Neuronal stem cell (in vitro differentiated cells): ENCODE measurements around the gene BCL7B.

Experiments used
- DNase-seq: peaks from one replicate; pipeline ENCODE4 v3.0.0-alpha.2; 2013; ENCODE audit warnings: low spot score
- H2AFZ ChIP-seq: one replicate; pipeline ENCODE4 v1.6.1; 2013; ENCODE audit warnings: mild to moderate bottlenecking, low read length, inconsistent platforms
- H2AK5ac ChIP-seq: 2 replicates; pipeline ENCODE4 v1.6.1; 2013; ENCODE audit warnings: low read depth, mild to moderate bottlenecking, inconsistent platforms, low read length, moderate library complexity, mixed read lengths
- H2BK120ac ChIP-seq: 2 replicates; pipeline ENCODE4 v1.6.1; 2013; ENCODE audit warnings: low read depth, mild to moderate bottlenecking, inconsistent platforms, low read length, moderate library complexity, mixed read lengths
- H2BK12ac ChIP-seq: one replicate; pipeline ENCODE4 v1.6.1; 2013; ENCODE audit warnings: low read length, inconsistent platforms
- H2BK15ac ChIP-seq: 2 replicates; pipeline ENCODE4 v1.6.1; 2013; ENCODE audit warnings: mild to moderate bottlenecking, low read length, inconsistent platforms, mixed read lengths
- H2BK5ac ChIP-seq: one replicate; pipeline ENCODE4 v1.6.1; 2013; ENCODE audit warnings: inconsistent platforms, mild to moderate bottlenecking, low read length, moderate library complexity
- H3K14ac ChIP-seq: one replicate; pipeline ENCODE4 v1.6.1; 2013; ENCODE audit warnings: low read length, inconsistent platforms
- H3K18ac ChIP-seq: 2 replicates; pipeline ENCODE4 v1.6.1; 2013; ENCODE audit warnings: low read length, inconsistent platforms
- H3K23ac ChIP-seq: 2 replicates; pipeline ENCODE4 v1.6.1; 2013; ENCODE audit warnings: low read depth, mild to moderate bottlenecking, mixed read lengths, low read length, inconsistent platforms; ENCODE audit not compliant: poor library complexity
- H3K27ac ChIP-seq: replicated peaks from 3 replicates; pipeline ENCODE4 v1.5.1; 2013; ENCODE audit warnings: low read length, inconsistent platforms
- H3K27me3 ChIP-seq, 3 experiments: 2 replicates each; pipeline ENCODE4 v1.6.1; 2013; ENCODE audit warnings: low read length in 3 of 3, mild to moderate bottlenecking in 2 of 3, inconsistent platforms in 1 of 3, low read depth in 1 of 3, mixed read lengths in 1 of 3, moderate library complexity in 1 of 3; ENCODE audit not compliant: control insufficient read depth in 3 of 3, insufficient read depth in 3 of 3
- H3K36me3 ChIP-seq, 2 donors: replicated peaks in 1 of 2; 2 replicates each; pipeline ENCODE4 v1.6.1; 2013; ENCODE audit warnings: low read length in 2 of 2; ENCODE audit not compliant: control insufficient read depth in 2 of 2, insufficient read depth in 2 of 2
- H3K4ac ChIP-seq: 2 replicates; pipeline ENCODE4 v1.6.1; 2013; ENCODE audit warnings: inconsistent platforms, mild to moderate bottlenecking, low read length, moderate library complexity
- H3K4me1 ChIP-seq, 2 donors: 1 replicate in 1 of 2; 2 replicates in 1 of 2; pipeline ENCODE4 v1.6.1; 2013; ENCODE audit warnings: low read length in 2 of 2, low read depth in 1 of 2; ENCODE audit not compliant: control insufficient read depth in 2 of 2, insufficient read depth in 1 of 2
- H3K4me2 ChIP-seq: one replicate; pipeline ENCODE4 v1.6.1; 2013; ENCODE audit warnings: mild to moderate bottlenecking, low read length, inconsistent platforms; ENCODE audit not compliant: insufficient read depth, poor library complexity, severe bottlenecking
- H3K4me3 ChIP-seq, 2 donors: 2 replicates each; pipeline ENCODE4 v1.5.1; 2013; ENCODE audit warnings: low read length in 2 of 2, mild to moderate bottlenecking in 2 of 2, inconsistent platforms in 1 of 2, moderate library complexity in 1 of 2
- H3K79me1 ChIP-seq: one replicate; pipeline ENCODE4 v1.6.1; 2013; ENCODE audit warnings: low read depth, mild to moderate bottlenecking, inconsistent platforms, low read length, moderate library complexity
- H3K9ac ChIP-seq: one replicate; pipeline ENCODE4 v1.6.1; 2013; ENCODE audit warnings: mild to moderate bottlenecking, low read depth, low read length, inconsistent platforms; ENCODE audit not compliant: poor library complexity
- H3K9me3 ChIP-seq, 2 donors: replicated peaks in 1 of 2; 2 replicates each; pipeline versions ENCODE3 to v1.6.1; 2013; ENCODE audit warnings: low read length in 2 of 2, mild to moderate bottlenecking in 2 of 2, inconsistent platforms in 1 of 2, low read depth in 1 of 2, mixed read lengths in 1 of 2, moderate library complexity in 1 of 2; ENCODE audit not compliant: control insufficient read depth in 2 of 2, insufficient read depth in 1 of 2
- H4K8ac ChIP-seq: one replicate; pipeline ENCODE4 v1.6.1; 2013; ENCODE audit warnings: low read depth, mild to moderate bottlenecking, inconsistent platforms, low read length, moderate library complexity
- H4K91ac ChIP-seq: one replicate; pipeline ENCODE4 v1.6.1; 2013; ENCODE audit warnings: low read length, low read depth, mild to moderate bottlenecking, inconsistent platforms; ENCODE audit not compliant: poor library complexity
- WGBS, 2 donors: extraction: QIAGEN DNeasy Blood & Tissue Kit; methylation state at CpG; one replicate each; pipeline ENCODE4 v1.1.7; 2013; ENCODE audit warnings: missing lambda C conversion rate in 2 of 2, mixed read lengths in 1 of 2; ENCODE audit not compliant: insufficient read length in 2 of 2, insufficient replicate concordance in 1 of 2; ENCODE audit errors: extremely low coverage in 2 of 2; 5-methylcytosine and 5-hydroxymethylcytosine counted together

BCL7B gene

DNA sequence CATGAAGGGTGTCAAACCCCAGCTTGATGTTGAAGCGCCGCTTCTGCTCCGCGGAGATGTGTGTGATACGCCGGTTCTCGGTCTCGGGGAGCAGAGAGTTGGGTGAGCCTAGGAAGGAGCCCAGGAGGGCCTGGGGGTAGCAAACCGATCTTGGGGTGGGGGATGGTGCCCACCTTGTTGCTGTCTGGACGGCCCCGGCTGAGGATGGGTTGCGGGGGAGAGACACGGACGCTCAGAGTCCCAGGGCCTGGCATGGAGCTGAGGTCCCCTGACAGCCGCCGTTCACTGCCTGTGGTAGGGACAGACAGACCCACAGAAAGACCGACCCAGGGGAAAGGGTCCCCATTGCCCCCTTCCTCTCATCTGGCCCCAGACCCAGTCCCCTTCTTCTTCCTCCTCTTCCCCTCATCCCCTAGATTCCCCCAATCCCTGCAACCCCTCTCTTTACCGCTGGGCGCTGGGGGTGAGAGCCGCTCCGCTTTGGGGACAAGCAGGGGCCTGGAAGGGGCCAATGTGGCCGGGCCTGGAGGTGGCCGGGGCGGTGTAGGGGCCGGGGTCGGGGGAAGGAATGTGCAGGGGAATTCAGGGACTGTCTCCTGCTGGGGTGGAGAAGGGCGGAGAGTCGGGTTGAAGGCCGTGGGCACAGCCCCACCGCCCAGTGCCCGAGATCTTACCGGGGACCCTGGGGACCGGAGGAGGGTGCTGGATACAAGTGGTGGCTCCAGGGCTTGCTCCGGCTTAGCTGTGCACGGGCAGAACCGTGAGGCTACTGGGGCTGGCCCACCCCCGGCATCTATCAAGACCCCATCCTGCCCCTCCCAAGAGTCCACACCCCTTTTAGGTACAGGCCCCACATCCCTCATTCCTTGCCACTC, 38.9 kb upstream of the BCL7B start:
- no peak for DNase-seq
- Histone ChIP-seq H2BK120ac (no peak overlapping the region), H3K4me2 (peak overlapping the region; percentile 18), H3K4me1 (peaks cover 0 to 5% of the 10 kb centered on the region in 2 donors), H2BK15ac (peak overlapping the region; percentile 100), H2BK12ac (peak overlapping the region; percentile 41), H3K9me3 (no peaks in the 10 kb centered on the region), H3K36me3 (no peaks in the 10 kb centered on the region), H2AK5ac (peak overlapping the region; percentile 75), H2BK5ac (peak overlapping the region; percentile 53), H3K4ac (peak overlapping the region; percentile 23), H3K23ac (no peak overlapping the region), H3K27me3 (peaks cover 0 to 29% (median 0%) of the 10 kb centered on the region in 3 experiments), H4K91ac (no peak overlapping the region), H3K14ac (peak overlapping the region; percentile 21), H3K18ac (peak overlapping the region; percentile 76), H2AFZ (no peak overlapping the region), H3K4me3 (no peak overlapping the region), H3K79me1 (peaks cover 5% of the 10 kb centered on the region), H3K9ac (no peak overlapping the region), H4K8ac (no peak overlapping the region), H3K27ac (no peak overlapping the region)
- no CpG with 5 or more reads among the region's 37 CpGs for WGBS, 2 donors

DNA sequence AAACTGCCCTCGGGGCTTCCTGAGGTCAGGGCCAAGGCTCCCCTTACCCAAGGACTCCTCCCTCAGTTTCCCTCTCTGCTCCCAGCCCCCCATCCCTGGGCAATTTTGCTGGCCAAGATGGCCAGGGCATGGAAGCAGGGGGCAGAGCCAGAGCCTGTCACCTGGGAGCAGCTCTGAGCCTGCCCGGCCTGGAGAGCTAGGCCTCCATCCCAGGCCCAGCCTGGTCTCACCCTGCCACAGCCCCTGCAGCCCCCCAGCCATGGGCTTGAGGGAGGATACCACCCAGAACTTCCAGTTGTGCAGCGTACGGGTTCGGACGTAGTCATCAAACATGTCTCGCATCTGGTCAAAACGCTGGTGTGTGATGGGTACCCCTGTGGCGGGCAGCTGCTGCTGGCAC, 37.9 kb upstream of the BCL7B start:
- no CpG with 5 or more reads among the region's 9 CpGs for WGBS, 2 donors
- no peak overlapping the region for H2BK120ac ChIP-seq
- H2BK12ac ChIP-seq: no peak overlapping the region
- H3K4me3 ChIP-seq: no peak overlapping the region
- H4K91ac ChIP-seq: no peak overlapping the region
- peak overlapping the region; percentile 63 for H2AK5ac ChIP-seq
- no peak overlapping the region for H3K14ac ChIP-seq
- H3K27me3 ChIP-seq: peaks cover 0 to 26% (median 0%) of the 10 kb centered on the region in 3 experiments
- H3K23ac ChIP-seq: no peak overlapping the region
- no peak overlapping the region for H3K4ac ChIP-seq
- no peaks in the 10 kb centered on the region for H3K9me3 ChIP-seq
- H2AFZ ChIP-seq: no peak overlapping the region
- no peak overlapping the region for H2BK5ac ChIP-seq
- H3K4me2 ChIP-seq: no peak overlapping the region
- no peak for DNase-seq
- no peak overlapping the region for H3K27ac ChIP-seq
- no peak overlapping the region for H3K18ac ChIP-seq
- H3K9ac ChIP-seq: no peak overlapping the region
- no peak overlapping the region for H4K8ac ChIP-seq
- H3K79me1 ChIP-seq: peaks cover 1% of the 10 kb centered on the region
- no peak overlapping the region for H2BK15ac ChIP-seq
- no peaks in the 10 kb centered on the region for H3K36me3 ChIP-seq
- H3K4me1 ChIP-seq: peaks cover 0 to 5% of the 10 kb centered on the region in 2 donors

DNA sequence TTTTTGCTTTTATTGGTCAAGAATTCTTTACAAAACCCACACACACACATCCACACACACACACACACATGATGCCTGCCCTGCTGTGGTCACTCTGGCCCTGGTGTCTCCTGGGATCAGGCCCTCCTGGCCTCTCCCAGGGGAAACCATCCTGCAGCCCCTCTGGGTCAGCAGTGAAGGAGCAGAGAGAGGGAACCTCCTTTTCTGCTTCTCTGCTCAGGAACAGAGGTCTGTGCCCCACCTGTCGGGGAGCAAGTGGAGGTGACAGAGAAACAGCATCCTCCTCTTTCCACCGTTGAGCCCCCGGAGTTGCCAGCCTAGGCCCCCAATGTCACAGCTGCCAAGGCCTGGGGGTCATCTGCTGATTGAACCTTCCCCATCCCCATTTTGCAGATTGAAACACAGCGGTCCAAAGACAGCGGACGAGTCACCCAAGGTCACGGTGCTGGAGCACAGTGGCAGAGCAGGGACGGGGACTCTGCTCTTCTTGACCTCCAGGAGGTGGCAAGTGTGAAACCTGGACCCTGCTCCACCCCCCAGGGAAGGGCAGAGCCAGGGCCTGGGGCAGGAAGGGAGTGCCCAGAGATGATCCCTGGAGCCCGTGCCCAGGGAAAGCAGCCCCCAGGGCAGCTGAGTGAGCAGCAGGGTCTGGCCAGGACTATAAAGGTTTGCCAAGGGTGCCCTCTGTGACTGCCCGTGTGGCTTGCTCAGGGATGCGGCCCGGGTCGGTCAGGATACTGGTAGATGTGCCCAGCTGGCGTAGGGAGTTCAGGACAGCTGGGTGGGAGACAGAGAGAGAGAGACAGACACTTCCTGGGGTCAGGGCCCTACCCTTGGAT, 35.9 kb upstream of the BCL7B start:
- Histone ChIP-seq H3K4me2 (no peak overlapping the region), H3K27ac (no peak overlapping the region), H3K9ac (no peak overlapping the region), H3K14ac (no peak overlapping the region), H3K23ac (peak overlapping the region; percentile 55), H3K4me3 (no peak overlapping the region), H2AFZ (no peak overlapping the region), H2BK120ac (no peak overlapping the region), H3K4me1 (peaks cover 0 to 5% of the 10 kb centered on the region in 2 donors), H2BK5ac (no peak overlapping the region), H2AK5ac (no peak overlapping the region), H3K36me3 (no peaks in the 10 kb centered on the region), H2BK12ac (no peak overlapping the region), H4K8ac (no peak overlapping the region), H2BK15ac (no peak overlapping the region), H3K27me3 (peaks cover 0 to 18% (median 0%) of the 10 kb centered on the region in 3 experiments), H3K18ac (peak overlapping the region; percentile 42), H4K91ac (no peak overlapping the region), H3K79me1 (no peaks in the 10 kb centered on the region), H3K4ac (no peak overlapping the region), H3K9me3 (no peaks in the 10 kb centered on the region)
- DNase-seq: no peak
- no CpG with 5 or more reads among the region's 14 CpGs for WGBS, 2 donors

DNA sequence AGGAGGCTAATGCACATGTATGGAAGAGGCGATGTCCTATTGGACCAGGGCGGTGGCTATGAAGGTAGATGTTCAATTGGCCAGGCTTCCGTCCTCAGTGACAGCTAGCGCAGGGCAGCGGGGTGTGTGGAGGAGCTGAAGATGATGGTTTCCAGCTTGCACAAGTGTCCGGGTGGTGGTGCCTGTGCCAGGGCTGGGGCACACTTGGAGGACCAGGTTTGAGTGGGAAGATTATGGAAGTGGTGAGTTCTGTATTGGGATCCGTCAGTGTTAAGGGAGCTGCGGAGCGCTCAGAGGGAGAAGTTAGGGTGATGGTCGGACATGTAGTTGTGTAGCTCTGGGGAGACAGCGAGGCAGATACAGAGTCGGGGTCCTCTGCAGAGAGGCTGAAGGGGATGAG, 29.4 kb upstream of the BCL7B start:
- H4K8ac ChIP-seq: no peak overlapping the region
- no peak overlapping the region for H3K18ac ChIP-seq
- no peak overlapping the region for H3K9ac ChIP-seq
- H3K27me3 ChIP-seq: no peaks in the 10 kb centered on the region
- WGBS, 2 donors: no CpG with 5 or more reads among the region's 12 CpGs
- no peak overlapping the region for H4K91ac ChIP-seq
- H3K4me3 ChIP-seq: no peak overlapping the region
- no peak overlapping the region for H3K4me2 ChIP-seq
- no peaks in the 10 kb centered on the region for H3K36me3 ChIP-seq
- H2AFZ ChIP-seq: no peak overlapping the region
- no peak overlapping the region for H2BK5ac ChIP-seq
- H2BK120ac ChIP-seq: no peak overlapping the region
- H3K23ac ChIP-seq: no peak overlapping the region
- H3K79me1 ChIP-seq: peaks cover 3% of the 10 kb centered on the region
- DNase-seq: no peak
- H2BK15ac ChIP-seq: no peak overlapping the region
- H3K27ac ChIP-seq: no peak overlapping the region
- no peaks in the 10 kb centered on the region for H3K9me3 ChIP-seq
- no peak overlapping the region for H2BK12ac ChIP-seq
- peaks cover 2 to 5% of the 10 kb centered on the region in 2 donors for H3K4me1 ChIP-seq
- H2AK5ac ChIP-seq: peak overlapping the region; percentile 76
- H3K4ac ChIP-seq: no peak overlapping the region
- H3K14ac ChIP-seq: peak overlapping the region; percentile 1
